Panc1 (cell line): ENCODE results near the gene CIAO1. TPM values are rescaled to one million over a fixed set of nuclear protein-coding genes. Genes with fewer than 3 reads are reported as not detected.
A peak's percentile ranks its signal among the peaks of the same experiment; 100 is the strongest.

Experiments
- ATAC-seq: fragments of 200-7000 bp; cut with Tn5 transposase; 2 replicates; pipeline ENCODE4 v1.9.1; 2020; ENCODE audit warnings: mild to moderate bottlenecking, moderate library complexity
- BruUV-seq: library from RNA; stranded (reverse); fragments of 400-500 nt; replicated peaks from 2 replicates; lab custom pipeline; 2021; lab: Mats Ljungman, UMichigan
- CTCF ChIA-PET: fragments of 300-600 bp; sonication (Branson Sonifier 250); formaldehyde crosslinking; loops from one replicate; lab custom pipeline; 2022; ENCODE audit warnings: antibody characterized with exemption; lab: Charles Lee
- POLR2A ChIA-PET: fragments of 300-600 bp; sonication (Branson Sonifier 250); formaldehyde crosslinking; loops from one replicate; lab custom pipeline; 2022; ENCODE audit warnings: antibody characterized with exemption; lab: Charles Lee
- DNase-seq: peaks from one replicate; pipeline ENCODE4 v3.0.0-alpha.2; 2010; ENCODE audit warnings: low read depth, low spot score
- H3K27ac ChIP-seq: 2 replicates; pipeline ENCODE4 v1.5.1; 2011; ENCODE audit warnings: mild to moderate bottlenecking, low read length, inconsistent platforms
- H3K27me3 ChIP-seq: fragments of 200-500 bp; sonication (Bioruptor generic); 2 replicates; pipeline ENCODE4 v1.6.0; 2014; ENCODE audit warnings: low read length, inconsistent platforms; ENCODE audit not compliant: control insufficient read depth, insufficient read depth
- H3K36me3 ChIP-seq: fragments of 200-500 bp; sonication (Bioruptor generic); 2 replicates; pipeline ENCODE4 v1.5.1; 2014; ENCODE audit warnings: inconsistent platforms, mild to moderate bottlenecking, low read length, moderate library complexity; ENCODE audit not compliant: control insufficient read depth, insufficient read depth
- H3K4me1 ChIP-seq: 2 replicates; pipeline ENCODE4 v1.5.1; 2011; ENCODE audit warnings: inconsistent platforms, mild to moderate bottlenecking, low read length, moderate library complexity; ENCODE audit not compliant: control insufficient read depth, insufficient read depth
- H3K4me3 ChIP-seq, 2 experiments: 2 replicates each; pipeline ENCODE4 v1.5.1; 2011 to 2012; ENCODE audit warnings: low read depth in 2 of 2, low read length in 2 of 2, mild to moderate bottlenecking in 2 of 2, inconsistent platforms in 1 of 2, moderate library complexity in 1 of 2
- H3K9me3 ChIP-seq: fragments of 200-500 bp; sonication (Bioruptor generic); 2 replicates; pipeline ENCODE4 v1.5.1; 2014; ENCODE audit warnings: low read depth, mild to moderate bottlenecking, inconsistent platforms, low read length, moderate library complexity; ENCODE audit not compliant: control insufficient read depth, insufficient read depth
- CTCF ChIP-seq: fragments of 450-650 bp; IDR thresholded peaks from 2 replicates; pipeline ENCODE4 v1.5.1; 2017; ENCODE audit warnings: mild to moderate bottlenecking
- POLR2AphosphoS5 ChIP-seq: IDR thresholded peaks from 2 replicates; pipeline ENCODE4 v1.6.1; 2012; ENCODE audit warnings: mild to moderate bottlenecking, low read depth, low read length, moderate library complexity
- REST ChIP-seq, 2 experiments: IDR thresholded peaks; 2 replicates each; pipeline ENCODE4 v1.6.1; 2011 to 2012; ENCODE audit warnings: low read depth in 2 of 2, control low read depth in 1 of 2, low read length in 1 of 2, mild to moderate bottlenecking in 1 of 2, moderate library complexity in 1 of 2; ENCODE audit not compliant: insufficient read depth in 1 of 2
- SIN3A ChIP-seq: IDR thresholded peaks from 2 replicates; pipeline ENCODE4 v1.6.1; 2012; ENCODE audit warnings: low read depth, mild to moderate bottlenecking, low read length, moderate library complexity, borderline replicate concordance; ENCODE audit not compliant: insufficient read depth
- TCF7L2 ChIP-seq: IDR thresholded peaks from 2 replicates; pipeline ENCODE4 v1.6.1; 2011; ENCODE audit warnings: mild to moderate bottlenecking, low read depth, low read length, inconsistent platforms
- in situ Hi-C: cut with HindIII; loops from 2 replicates; pipeline ENCODE4 v1.10.0; 2016; ENCODE audit warnings: low sequenced_read_pairs, low pct_unique_long_range_greater_than_20kb
- intact Hi-C: fragments of 100-400 bp; cut with micrococcal nuclease; formaldehyde crosslinking; loops from one replicate; pipeline ENCODE4 v1.10.0; 2022; ENCODE audit not compliant: unreplicated experiment
- total RNA-seq: library from RNA; stranded (reverse); gene quantifications from one replicate; pipeline ENCODE4 v1.2.1, GENCODE V29; 2021; ENCODE audit not compliant: unreplicated experiment

The CIAO1 gene
- total RNA-seq, 1 experiment from 2014 or later: 85.5 TPM

- in situ Hi-C loops: loop anchor here (25.0 kb wide), 1 partner anchor 111 kb away; no protein-coding TSS in a partner anchor
- no peak overlapping the region for H3K4me3 ChIP-seq
- CTCF ChIA-PET: no interaction called here
- peaks cover 20% of the 10 kb centered on the region for H3K36me3 ChIP-seq
- no TSS peak for BruUV-seq
- TF ChIP-seq REST (IDR thresholded peaks at IDR 0.05; ENCODE audit: insufficient read depth in 1 of 2, low read depth in 2 of 2, low read length in 1 of 2) (no peak), TCF7L2 (no peak), CTCF (no peak), SIN3A (no peak), POLR2AphosphoS5 (no peak)
- intact Hi-C loops: no loop called here
- DNase-seq (no peak), ATAC-seq (no peak)
- no peaks in the 10 kb centered on the region for H3K4me1 ChIP-seq
- no peaks in the 10 kb centered on the region for H3K9me3 ChIP-seq
- H3K27ac ChIP-seq: no peak overlapping the region
- POLR2A ChIA-PET: interaction anchor here (0.6 to 0.7 kb wide), 3 partner anchors 8 to 60 kb away, joined by 6 to 8 read pairs (median 6); no protein-coding TSS in a partner anchor
- H3K27me3 ChIP-seq: no peaks in the 10 kb centered on the region
Measured at GRCh38 chr2:96273763-96274162, 7.7 kb downstream of the CIAO1 start.

GRCh38 chr2:96274355-96275056 lies 8.5 kb downstream of the CIAO1 start:
- BruUV-seq: TSS peak; percentile 59
- no peak for DNase-seq
- no peak for TF ChIP-seq CTCF
- TF ChIP-seq REST (IDR thresholded peaks at IDR 0.05; ENCODE audit: insufficient read depth in 1 of 2, low read depth in 2 of 2, low read length in 1 of 2): no peak
- no peak; the same call in 1 of the 2 replicates for TF ChIP-seq POLR2AphosphoS5
- intact Hi-C loops: no loop called here
- peaks cover 22% of the 10 kb centered on the region for H3K36me3 ChIP-seq
- no peaks in the 10 kb centered on the region for H3K27me3 ChIP-seq
- H3K4me1 ChIP-seq: no peaks in the 10 kb centered on the region
- peak; percentile 36 for ATAC-seq
- H3K9me3 ChIP-seq: no peaks in the 10 kb centered on the region
- H3K4me3 ChIP-seq: no peak overlapping the region
- CTCF ChIA-PET: no interaction called here
- POLR2A ChIA-PET: no interaction called here
- no peak overlapping the region for H3K27ac ChIP-seq
- in situ Hi-C loops: loop anchor here (25.0 kb wide), 1 partner anchor 112 kb away; no protein-coding TSS in a partner anchor
